NCI-H1694 treated with DMSO at 0.1 percent for 48 hours (cell line): ENCODE data around the gene SUSD3.

ENCODE experiments used
- DNase-seq: peaks from one replicate; lab custom pipeline; 2025; lab: John Stamatoyannopoulos, UW

Gene SUSD3

DNA sequence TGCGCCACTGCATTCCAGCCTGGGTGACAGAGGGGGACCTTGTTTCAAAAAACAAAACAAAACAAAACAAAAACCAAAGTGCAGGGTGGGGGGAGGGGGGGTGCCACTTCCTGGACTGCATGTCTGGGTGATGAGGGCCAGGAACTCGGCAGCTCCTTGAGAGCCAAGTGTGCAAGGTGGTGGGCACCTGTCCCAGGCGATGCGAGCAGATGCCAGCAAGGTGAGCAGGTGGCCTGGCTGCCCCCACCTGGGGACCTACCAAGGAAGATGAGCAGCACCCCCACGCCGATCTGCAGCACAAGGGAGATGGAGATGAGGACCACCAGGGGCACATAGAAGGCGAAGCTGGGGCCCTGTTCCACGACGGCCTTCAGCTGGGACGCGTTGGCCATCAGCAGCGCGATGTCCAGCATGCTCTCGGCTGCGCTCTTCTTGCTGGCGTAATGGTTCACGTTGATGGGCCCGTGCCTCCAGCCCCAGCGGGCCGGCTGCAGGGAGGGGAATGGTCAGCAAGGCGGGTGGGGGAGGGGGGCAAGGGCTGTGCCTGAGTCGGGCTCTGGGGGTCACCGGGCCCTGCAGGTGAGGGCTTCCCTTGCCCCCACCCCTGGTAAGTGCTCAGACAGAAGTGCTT lies 67.8 kb downstream of the SUSD3 start:
- no peak for DNase-seq

DNA sequence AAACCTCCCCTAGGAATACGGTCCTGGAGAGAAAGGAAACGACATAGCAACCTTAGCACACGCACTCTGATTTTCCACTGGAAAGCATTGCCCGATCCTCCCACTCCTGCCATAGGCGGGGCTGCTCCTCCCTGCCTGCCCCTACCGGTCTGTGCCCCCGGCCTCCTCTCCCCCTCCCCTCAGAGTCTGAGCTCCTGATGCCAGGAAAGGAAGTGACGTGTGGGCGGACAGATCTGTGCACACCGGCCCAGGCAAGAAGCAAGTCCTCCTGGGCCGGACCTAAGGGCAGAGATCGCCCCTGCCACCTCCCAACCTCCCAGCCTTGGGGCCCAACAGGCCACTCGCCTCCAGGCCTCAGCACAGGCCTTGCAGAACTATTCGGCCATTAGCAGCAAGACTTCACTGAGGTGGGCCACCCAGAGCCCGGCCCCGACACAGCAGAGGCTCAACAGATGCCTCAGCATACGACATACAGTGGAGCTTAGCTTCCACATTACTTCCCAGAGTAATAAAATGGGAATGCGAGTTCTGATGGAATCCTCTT lies 68.4 kb downstream of the SUSD3 start:
- DNase-seq = no peak

DNA sequence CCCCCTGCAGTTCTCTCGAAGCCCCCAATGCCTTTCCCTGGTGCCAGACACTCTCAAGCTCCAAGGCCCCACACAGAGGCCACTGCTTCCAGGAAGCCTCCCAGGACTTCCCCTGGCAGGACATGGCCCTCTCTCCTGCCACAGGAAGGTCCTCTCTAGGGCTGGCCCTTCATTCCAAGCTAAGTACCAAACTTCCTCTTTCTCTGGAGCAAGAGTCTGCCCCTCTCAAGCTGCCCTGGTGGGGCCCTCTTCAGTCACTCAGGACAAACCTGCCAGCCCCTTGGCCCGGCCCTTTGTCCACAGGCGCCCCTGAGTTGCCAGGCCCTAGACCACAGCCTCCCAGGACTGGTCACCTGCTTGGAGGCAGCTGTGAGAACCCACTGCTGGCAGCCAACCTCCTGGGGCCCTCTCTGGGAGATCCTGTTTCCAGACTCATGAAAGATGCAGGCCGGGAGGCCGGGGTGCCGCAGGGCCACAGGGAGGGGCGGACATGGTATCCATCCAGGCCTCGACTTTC lies 69.0 kb downstream of the SUSD3 start:
- DNase-seq = no peak

DNA sequence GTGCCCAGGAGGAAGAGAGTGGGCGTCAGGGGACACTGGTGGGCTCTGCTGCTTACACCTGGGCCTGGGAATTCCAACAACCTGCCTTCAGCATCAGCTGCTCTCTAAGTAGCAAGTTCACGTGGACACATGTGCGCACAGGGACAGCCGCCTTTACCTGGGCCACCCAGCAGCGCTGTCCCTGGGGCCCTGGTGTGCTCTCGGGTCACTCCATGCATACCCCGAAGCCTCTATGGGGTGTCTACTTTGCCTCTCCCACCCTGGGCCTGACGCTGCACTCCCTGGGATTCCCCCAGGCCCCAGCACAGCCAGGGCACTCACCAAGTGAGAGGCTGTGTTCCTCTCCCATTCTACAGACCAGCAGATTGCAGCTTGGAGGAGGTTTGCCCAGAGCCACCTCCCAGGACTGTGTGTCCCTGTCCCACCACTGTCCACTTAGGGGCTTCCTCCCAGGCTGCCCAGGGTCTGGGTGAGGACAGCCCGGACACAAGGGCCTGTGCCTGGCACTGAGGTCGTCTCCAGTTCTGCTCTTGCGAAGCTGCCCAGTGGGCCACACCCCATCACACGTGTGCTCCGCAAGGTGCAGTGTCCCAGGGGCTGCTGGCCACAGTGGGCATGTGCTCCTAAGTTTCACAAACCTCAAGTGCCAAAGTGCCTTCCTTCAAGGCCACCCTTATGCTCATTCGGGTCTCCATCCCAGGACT lies 69.7 kb downstream of the SUSD3 start:
- no peak for DNase-seq

DNA sequence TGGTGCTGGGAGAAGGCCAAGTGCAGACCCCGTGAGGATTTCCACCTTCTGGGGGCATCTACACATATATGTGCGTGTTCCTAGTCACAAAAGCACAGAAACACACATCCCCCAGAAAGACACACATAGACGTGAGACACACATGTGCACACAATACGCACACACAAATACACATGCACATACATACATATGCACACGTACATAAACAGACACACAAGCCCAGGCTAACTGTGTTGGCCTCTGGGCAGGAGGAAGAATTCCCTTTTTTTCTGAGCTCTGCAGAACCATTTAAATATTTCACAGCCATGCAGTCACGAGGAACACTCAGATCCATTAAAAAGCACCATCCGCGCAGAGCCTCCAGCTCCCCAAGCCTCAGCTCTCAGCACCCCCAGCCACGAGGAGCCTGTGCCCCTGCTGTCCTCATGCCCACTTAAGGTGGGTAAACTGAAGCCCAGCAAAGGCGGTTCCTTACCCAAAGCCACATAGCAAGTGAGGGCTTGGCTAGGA lies 70.3 kb downstream of the SUSD3 start:
- no peak for DNase-seq

DNA sequence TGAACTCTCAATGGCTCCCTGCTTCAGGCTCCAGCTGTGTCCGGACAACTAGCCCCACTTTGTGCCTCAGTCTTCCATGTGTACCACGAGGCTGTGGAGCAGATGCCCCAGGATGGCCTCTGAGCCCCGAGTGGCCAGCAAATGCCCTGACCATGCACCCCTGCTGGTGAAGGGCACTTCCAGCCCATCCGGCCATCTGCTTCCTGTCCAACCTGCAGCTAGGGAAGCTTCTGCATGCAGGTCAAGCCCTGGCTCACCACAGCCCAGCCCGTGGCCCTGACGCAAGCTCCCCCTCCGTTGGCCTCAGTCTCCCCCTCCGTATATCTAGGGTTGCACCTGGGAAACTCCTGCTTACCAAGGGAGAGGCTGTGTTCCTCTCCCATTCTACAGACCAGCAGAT lies 70.8 kb downstream of the SUSD3 start:
- DNase-seq = no peak

DNA sequence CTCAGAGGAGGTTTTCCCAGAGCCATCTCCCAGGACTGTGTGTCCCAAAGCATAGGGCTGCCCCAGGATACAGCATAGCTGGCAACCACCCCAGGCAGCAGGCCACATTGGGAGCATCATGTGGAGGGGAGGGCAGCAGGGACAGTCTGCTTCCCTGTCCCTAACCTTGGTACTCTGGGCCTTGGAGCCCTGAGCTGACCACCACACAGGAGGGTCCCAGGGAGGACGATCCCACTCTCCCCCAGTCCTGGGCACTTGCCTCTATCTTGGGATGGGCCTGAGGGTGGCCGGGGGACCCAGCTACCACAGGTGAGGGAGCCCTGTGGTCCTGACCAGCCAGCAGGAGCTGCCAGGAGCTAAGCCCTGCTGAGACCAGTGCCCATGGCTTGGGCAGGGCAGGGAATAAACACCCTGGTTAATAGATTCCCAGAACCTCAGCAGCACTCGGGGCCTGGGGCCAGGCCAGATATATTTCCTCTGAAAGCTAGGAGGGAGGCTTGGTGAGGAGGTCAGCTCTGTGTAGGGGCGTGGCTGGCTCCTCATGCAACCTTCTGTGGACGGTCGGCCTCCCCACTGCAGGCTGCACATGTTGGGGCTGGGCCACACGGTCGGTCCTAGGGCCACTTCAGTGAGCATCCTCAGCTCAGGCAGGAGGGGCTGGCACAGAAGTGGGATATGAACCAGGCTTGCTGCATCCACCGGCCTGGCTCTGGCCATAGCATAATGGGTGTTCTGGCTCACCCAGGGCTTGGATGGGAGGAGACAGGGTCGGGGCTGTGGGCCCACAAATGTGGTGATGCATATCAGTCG lies 71.4 kb downstream of the SUSD3 start:
- no peak for DNase-seq

DNA sequence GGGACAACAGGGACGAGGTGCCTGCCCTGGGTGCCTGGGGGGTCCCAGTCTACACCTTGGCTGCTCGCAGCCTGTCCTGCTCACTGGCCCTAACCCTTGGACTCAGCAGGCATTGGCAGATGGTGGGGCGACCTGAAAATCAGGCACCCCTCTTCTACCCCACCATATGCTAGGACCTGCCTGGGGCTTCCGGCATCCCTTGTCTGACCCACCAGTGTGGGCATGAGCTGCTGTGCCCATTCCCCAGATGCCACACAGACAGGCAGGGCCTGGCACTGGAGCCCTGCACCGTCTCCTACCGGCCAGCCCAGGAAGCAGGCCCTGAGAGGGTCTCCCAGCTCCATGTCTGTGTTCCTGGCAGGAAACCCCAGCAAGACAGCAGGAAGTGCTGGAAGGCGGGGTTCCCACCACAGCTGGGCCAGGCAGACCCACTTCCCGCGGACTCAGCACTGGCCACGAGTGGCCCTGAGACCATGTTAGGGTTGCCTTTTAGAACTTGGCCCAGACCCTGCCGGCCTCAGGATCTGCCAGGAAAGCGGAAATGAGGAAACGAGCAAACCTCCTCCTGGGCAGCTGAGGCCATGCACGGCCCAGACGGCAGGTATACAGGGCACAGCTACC lies 72.5 kb downstream of the SUSD3 start:
- no peak for DNase-seq

DNA sequence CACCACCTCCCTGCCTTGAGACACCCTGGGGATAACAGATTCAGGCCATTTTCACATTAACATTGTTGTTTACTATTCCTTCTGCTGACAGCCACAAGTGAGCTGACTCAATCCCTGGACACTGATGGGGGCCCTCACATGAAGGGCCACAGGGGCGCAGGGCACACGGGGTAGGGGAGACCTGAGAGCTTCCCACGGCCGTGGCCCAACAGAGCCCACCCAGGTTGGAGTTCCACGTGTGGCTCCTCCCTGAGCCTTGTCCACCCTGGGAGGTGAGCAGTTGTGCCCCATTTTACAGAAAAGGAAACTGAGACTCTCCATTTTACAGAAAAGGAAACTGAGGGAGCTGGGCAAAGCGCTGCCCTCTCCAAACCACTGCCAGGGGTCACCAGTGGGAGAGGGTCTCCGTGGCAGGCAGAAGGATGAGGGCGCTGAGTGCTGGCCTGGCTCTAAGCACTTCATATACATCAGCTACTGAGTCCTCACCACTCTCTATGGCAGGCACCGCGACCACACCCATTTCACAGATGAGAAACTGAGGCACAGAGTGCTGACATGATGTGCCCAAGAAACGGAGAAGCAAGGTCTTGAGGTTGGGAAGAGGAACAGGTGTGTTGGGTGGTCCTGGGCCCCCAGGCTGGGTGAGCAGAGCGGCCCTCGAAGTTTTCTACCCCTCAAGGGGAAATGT lies 73.2 kb downstream of the SUSD3 start:
- DNase-seq = no peak

DNA sequence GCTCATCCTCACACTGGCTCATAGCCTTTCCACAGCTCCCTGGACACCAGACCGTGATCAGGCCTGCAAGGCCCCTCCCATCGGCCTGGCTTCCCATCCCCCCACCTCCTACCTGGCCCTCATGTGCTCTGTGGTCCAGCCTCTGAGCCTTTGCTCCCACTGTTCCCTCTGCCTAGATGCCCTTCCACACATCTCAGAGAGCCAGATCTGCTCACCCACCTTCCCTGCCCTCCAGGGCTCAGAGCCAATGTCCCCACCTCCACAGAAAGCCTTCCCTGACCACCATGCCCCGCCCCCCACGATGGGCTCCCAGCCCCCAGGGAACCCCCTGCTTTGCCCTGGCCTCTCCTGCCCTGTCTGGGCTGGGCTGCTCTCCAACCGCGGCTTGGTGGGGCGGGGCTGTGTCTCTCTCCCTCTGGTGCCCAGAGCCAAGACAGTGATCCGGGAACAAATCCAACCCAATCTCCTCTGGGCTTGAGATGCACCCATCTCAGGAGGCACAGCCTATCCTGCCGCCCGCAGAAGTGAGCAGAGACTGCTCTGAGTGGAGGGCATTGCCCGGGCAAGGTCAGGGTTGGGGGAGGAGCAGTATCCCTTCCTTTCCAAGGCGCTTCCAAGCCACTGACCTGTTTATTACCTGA lies 73.9 kb downstream of the SUSD3 start:
- DNase-seq = no peak

DNA sequence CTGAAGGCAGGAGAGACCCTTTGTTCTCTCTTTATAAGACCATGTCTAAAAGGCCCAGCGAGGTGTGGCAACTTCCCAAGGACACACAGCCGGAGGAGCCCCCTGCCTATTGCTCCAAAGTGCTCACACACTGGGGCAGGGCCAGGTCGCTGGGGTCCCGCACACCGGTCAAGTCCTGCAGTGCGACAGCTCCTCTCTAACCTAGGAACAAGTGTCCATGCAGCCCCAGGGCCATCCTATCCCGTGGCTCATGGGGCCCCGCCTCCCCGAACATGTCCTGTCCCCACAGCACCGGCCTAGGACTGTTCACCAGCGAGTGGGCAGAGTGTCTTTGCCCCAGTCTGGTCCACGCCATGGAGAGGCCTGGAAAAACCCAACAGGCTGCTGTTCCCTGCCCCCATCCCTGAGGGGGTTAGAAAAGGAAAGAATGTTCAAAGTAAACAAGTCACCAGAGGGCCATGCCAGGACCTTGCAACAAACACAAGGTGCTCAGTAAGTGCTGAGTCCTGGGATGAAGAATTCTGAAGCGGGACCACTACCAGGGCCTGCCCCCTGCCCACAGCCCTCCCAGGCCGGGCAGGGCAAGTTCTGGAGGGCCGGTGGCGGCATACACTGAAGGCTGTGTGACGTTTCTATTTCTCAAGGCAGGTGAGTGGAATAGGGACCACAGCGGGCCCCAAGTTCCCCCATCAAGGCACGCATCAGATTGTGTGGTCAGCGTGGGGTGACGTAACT lies 74.6 kb downstream of the SUSD3 start:
- no peak for DNase-seq

DNA sequence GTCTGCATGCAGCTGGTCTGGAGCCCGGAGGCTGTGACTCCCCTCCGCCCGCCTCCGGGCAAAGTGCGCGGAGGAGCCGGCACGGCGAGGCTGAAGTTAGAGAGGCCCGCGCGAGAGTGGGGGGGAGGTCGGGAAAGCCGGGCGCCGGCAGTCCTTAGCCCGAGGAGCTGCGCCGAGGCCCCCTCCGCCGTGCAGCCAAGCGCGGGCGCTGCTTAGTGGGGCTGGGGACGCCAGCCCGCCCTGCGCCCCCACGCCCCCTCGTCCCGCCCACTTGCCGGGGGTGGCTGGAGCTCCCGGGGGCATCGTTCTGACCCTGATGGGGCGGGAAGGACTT lies 75.1 kb downstream of the SUSD3 start:
- no peak for DNase-seq

DNA sequence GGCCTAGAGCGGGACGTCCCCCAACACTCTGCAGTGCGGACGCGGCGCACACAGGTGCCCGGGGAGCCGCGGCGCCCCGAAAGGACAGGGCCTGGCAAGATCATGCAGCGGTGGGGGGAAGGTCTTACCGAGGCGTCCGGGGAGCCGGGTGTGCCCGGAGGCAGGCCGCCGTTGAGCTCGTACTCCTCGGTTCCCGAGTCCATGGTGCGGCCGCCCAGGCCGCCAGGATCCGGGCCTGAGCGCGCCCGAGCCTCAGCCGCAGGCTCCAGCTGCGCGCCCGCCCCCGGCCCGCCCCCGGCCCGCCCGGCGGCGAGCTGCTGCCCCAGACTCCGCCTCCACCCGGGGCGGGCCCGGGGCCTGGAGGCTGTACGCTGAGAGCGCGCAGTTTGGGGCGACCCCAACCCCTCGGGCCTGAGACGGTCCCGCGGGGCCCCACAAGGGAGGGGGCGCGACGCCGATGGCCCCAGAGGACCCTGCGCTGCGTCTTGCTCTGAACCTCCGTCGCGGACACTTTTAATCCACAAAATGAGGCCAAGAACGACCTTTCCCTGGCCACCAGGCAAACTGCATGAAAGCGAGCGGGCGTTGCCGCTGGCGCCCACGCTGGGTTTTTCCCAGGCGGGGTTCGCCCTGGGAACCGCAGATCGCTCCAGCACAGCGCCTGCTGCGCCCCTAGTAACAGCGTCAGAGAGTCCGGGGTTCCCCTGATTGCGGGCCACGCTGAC lies 75.7 kb downstream of the SUSD3 start, which contains the start of gene NINJ1:
Gene NINJ1, minus strand, starts transcription at position 237 of the 725 bp plus-strand sequence. Its CDS starts 34 bp downstream, at position 203.
- peak; percentile 5 for DNase-seq
